Measurements from ENCODE around the gene POU2AF2. TPM values are rescaled to one million over a fixed set of nuclear protein-coding genes. Genes with fewer than 3 reads are reported as not detected.

POU2AF2 gene
- total RNA-seq, 1 donor from 2014 or later: not detected

GRCh38 chr11:111330234-111330893 lies 84.8 kb downstream of the POU2AF2 start:
- no peak for DNase-seq (ENCODE audit: low read depth in 2 of 2)

- DNase-seq (ENCODE audit: low read depth in 2 of 2): no peak
Observed at GRCh38 chr11:111331711-111332479, 86.4 kb downstream of the POU2AF2 start.

DNA sequence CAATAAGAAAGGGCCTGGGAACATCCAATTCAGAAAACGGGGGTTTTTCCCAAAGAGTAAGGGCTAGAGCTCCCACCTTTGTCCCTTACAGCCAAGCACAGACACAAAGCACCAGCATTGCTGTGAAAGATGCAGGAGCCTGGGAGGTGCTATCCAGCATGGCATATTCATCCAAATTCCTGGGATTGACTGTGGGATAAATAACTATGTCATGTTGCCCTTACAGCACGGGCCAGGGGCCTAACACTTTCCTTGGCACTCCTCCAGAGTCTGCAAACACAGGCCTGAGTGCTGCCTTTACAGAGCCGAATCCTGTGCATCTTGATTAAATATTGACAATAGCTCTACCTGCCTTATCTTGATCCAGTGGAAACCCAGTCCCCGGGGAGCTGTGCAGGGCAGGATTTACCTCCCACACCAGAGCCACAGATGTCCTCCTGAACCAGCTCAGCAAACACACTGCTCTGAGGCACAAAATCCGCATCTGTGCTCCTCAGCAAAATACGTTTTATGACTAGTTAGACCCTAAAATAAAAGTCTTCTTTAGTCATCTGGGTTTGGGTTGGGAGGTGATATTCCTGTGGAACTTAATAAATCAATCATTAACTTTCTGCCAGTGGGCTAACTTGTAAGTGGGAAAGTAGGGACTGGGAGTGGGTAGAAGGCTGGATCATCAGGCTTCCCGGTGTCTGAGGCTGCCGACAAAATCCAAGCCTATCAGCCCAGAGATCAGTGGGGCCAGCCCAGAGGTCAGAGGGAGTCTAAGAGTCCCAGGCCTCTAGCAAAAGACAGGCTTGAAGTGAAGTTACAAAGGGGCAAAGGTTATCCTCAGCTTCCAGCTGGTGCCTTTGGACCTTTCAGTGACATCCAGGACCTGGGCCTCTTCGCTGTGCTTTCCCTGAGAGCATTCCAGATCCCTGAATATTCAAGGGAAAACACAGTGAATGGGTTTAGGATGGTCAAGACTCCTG lies 89.3 kb downstream of the POU2AF2 start:
- no peak for DNase-seq (ENCODE audit: low read depth in 2 of 2)

DNA sequence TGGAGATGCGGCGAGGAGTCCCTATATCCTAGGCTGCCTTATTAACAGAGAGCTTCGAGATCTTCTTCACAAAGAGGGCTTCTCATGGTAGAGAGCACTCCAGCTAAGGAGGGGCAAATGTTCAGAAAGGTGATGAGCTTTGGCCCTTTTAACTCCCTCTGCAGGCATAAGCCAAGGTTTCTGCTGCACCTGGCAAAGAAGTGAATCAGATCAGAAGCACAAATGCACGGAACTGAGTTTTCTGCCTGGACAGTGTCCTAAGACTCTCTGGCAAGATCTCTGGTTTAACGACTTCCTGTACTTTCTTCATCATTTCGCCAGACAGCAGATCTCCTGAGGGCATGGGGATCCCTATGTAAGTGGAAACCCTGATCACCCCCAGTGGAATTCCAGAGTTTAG lies 90.0 kb downstream of the POU2AF2 start:
- no peak for DNase-seq (ENCODE audit: low read depth in 2 of 2)

Other genes starting within 250 kb of the POU2AF2 start
- gene POU2AF3, start 52.8 kb downstream of the POU2AF2 start, total RNA-seq: not detected in 2 replicates
- gene POU2AF1, start 133.6 kb downstream of the POU2AF2 start, total RNA-seq: not detected in 2 replicates